HCT116 (cell line): Measurements from ENCODE around the gene PRR14. TPM values are rescaled to one million over a fixed set of nuclear protein-coding genes. Genes with fewer than 3 reads are reported as not detected.

Experiments
- ATAC-seq: fragments of 200-7000 bp; cut with Tn5 transposase; 2 replicates; pipeline ENCODE4 v1.9.1; 2020; ENCODE audit warnings: mild to moderate bottlenecking, moderate library complexity
- BruUV-seq: library from RNA; stranded (reverse); fragments of 400-500 nt; replicated peaks from 2 replicates; lab custom pipeline; 2021; lab: Mats Ljungman, UMichigan
- CTCF ChIA-PET: fragments of 300-600 bp; sonication (Branson Sonifier 250); formaldehyde crosslinking; loops from one replicate; lab custom pipeline; 2021; ENCODE audit warnings: antibody characterized with exemption; lab: Charles Lee
- POLR2A ChIA-PET: fragments of 300-600, 350-600 bp; sonication (Branson Sonifier 250); formaldehyde crosslinking; loops from one replicate; lab custom pipeline; 2021; ENCODE audit warnings: antibody characterized with exemption; lab: Charles Lee
- RAD21 ChIA-PET, 2 experiments: fragments of 300-600 bp; sonication (Branson Sonifier 250); formaldehyde crosslinking; loops; one replicate each; lab custom pipeline; 2023; ENCODE audit warnings: low total read pairs in 2 of 2; ENCODE audit not compliant: uncharacterized antibody in 2 of 2, unreplicated experiment in 2 of 2, low non-redundant PET in 1 of 2; lab: Charles Lee
- DNase-seq: peaks from one replicate; pipeline ENCODE4 v3.0.0-alpha.2; 2010; ENCODE audit warnings: low read depth, low spot score
- H2AFZ ChIP-seq: fragments of 200-600 bp; shearing (Covaris generic), sonication (generic); 2 replicates; pipeline ENCODE4 v1.6.1; 2017; ENCODE audit warnings: low read depth, mixed run types, mixed read lengths, antibody characterized with exemption, low read length; ENCODE audit not compliant: poor library complexity, severe bottlenecking
- H3K27ac ChIP-seq: 2 replicates; pipeline ENCODE4 v1.5.1; 2012; ENCODE audit warnings: low read depth, low read length
- H3K27me3 ChIP-seq: fragments of 200-600 bp; sonication (generic); 2 replicates; pipeline ENCODE4 v1.6.1; 2016; ENCODE audit warnings: mixed run types, low read length, mixed read lengths; ENCODE audit not compliant: insufficient read depth
- H3K36me3 ChIP-seq, 2 experiments: fragments of 200-500 bp in 1 of 2; fragments of 200-600 bp in 1 of 2; sonication (Bioruptor generic) in 1 of 2; sonication (generic) in 1 of 2; 2 replicates each; pipeline versions ENCODE4 v1.5.1 to v1.6.1; 2014 to 2016; ENCODE audit warnings: low read length in 2 of 2, inconsistent platforms in 1 of 2, mixed read lengths in 1 of 2, mixed run types in 1 of 2; ENCODE audit not compliant: insufficient read depth in 2 of 2, control insufficient read depth in 1 of 2
- H3K4me1 ChIP-seq, 2 experiments: fragments of 200-600 bp in 1 of 2; sonication (generic) in 1 of 2; 2 replicates each; pipeline versions ENCODE4 v1.5.1 to v1.6.1; 2012 to 2017; ENCODE audit warnings: low read length in 2 of 2, inconsistent platforms in 1 of 2, mild to moderate bottlenecking in 1 of 2, mixed read lengths in 1 of 2, mixed run types in 1 of 2, moderate library complexity in 1 of 2; ENCODE audit not compliant: insufficient read depth in 2 of 2, control insufficient read depth in 1 of 2
- H3K4me2 ChIP-seq: fragments of 200-600 bp; sonication (generic); 2 replicates; pipeline ENCODE4 v1.6.1; 2017; ENCODE audit warnings: mixed run types, low read length, mixed read lengths
- H3K4me3 ChIP-seq, 2 experiments: fragments of 200-600 bp in 1 of 2; sonication (generic) in 1 of 2; replicated peaks in 1 of 2; 2 replicates each; pipeline ENCODE4 v1.5.1; 2011 to 2016; ENCODE audit warnings: low read length in 2 of 2, control low read depth in 1 of 2, low read depth in 1 of 2, mild to moderate bottlenecking in 1 of 2, mixed read lengths in 1 of 2, mixed run types in 1 of 2
- H3K79me2 ChIP-seq: fragments of 200-600 bp; sonication (generic); 2 replicates; pipeline ENCODE4 v1.6.1; 2017; ENCODE audit warnings: mild to moderate bottlenecking, mixed run types, low read length, moderate library complexity, mixed read lengths; ENCODE audit not compliant: insufficient read depth
- H3K9ac ChIP-seq: fragments of 200-600 bp; sonication (generic); 2 replicates; pipeline ENCODE4 v1.6.1; 2016; ENCODE audit warnings: low read length, mixed read lengths
- H3K9me2 ChIP-seq: fragments of 200-600 bp; sonication (generic), shearing (Covaris generic); 2 replicates; pipeline ENCODE4 v1.6.1; 2017; ENCODE audit warnings: mixed run types, mild to moderate bottlenecking, moderate library complexity; ENCODE audit not compliant: insufficient read depth
- H3K9me3 ChIP-seq, 2 experiments: fragments of 200-500 bp in 1 of 2; fragments of 200-600 bp in 1 of 2; sonication (Bioruptor generic) in 1 of 2; sonication (generic) in 1 of 2; 2 replicates each; pipeline ENCODE4 v1.6.1; 2014 to 2017; ENCODE audit warnings: low read length in 2 of 2, mixed read lengths in 2 of 2, inconsistent platforms in 1 of 2, low read depth in 1 of 2, mild to moderate bottlenecking in 1 of 2, mixed run types in 1 of 2, moderate library complexity in 1 of 2; ENCODE audit not compliant: control insufficient read depth in 1 of 2, insufficient read depth in 1 of 2
- H4K20me1 ChIP-seq: fragments of 200-600 bp; sonication (generic), shearing (Covaris generic); 2 replicates; pipeline ENCODE4 v1.6.1; 2017; ENCODE audit warnings: mixed run types, mild to moderate bottlenecking, moderate library complexity; ENCODE audit not compliant: insufficient read depth
- CBX3 ChIP-seq: IDR thresholded peaks from 2 replicates; pipeline ENCODE4 v1.6.1; 2012; ENCODE audit warnings: low read depth
- CEBPB ChIP-seq: IDR thresholded peaks from 2 replicates; pipeline ENCODE4 v1.6.1; 2012; ENCODE audit warnings: low read depth
- EZH2 ChIP-seq: fragments of 200-600 bp; sonication (generic); IDR thresholded peaks from 2 replicates; pipeline ENCODE4 v1.6.1; 2017; ENCODE audit warnings: antibody characterized with exemption, mixed run types
- JUND ChIP-seq: IDR thresholded peaks from 2 replicates; pipeline ENCODE4 v1.6.1; 2012
- MAX ChIP-seq: IDR thresholded peaks from 2 replicates; pipeline ENCODE4 v1.6.1; 2012
- POLR2A ChIP-seq: IDR thresholded peaks from 2 replicates; pipeline ENCODE4 v1.7.0; 2011; ENCODE audit warnings: borderline replicate concordance; ENCODE audit not compliant: insufficient read depth, insufficient read length; ENCODE audit errors: extremely low read depth
- YY1 ChIP-seq: IDR thresholded peaks from 2 replicates; pipeline ENCODE4 v1.6.1; 2011; ENCODE audit warnings: low read length, low read depth, moderate library complexity, mild to moderate bottlenecking; ENCODE audit not compliant: insufficient replicate concordance; ENCODE audit errors: extremely low read depth
- ZNF274 ChIP-seq: fragments of 200-500 bp; sonication (Bioruptor generic); IDR thresholded peaks from 2 replicates; pipeline ENCODE4 v1.6.1; 2014; ENCODE audit warnings: mild to moderate bottlenecking, low read depth, low read length, inconsistent platforms
- intact Hi-C: fragments of 100-400 bp; cut with micrococcal nuclease; formaldehyde crosslinking; loops from 2 replicates; pipeline ENCODE4 v1.10.0; 2022
- total RNA-seq: library from RNA; stranded (reverse); gene quantifications from one replicate; pipeline ENCODE4 v1.2.1, GENCODE V29; 2021; ENCODE audit not compliant: unreplicated experiment
- TF ChIP-seq, protein P1 (sequence below): IDR thresholded peaks from 2 replicates; pipeline ENCODE4 v1.6.1; 2012; ENCODE audit warnings: low read depth
- TF ChIP-seq, protein P2 (sequence below), 3 experiments: fragments of 200-600 bp in 1 of 3; sonication (generic) in 1 of 3; IDR thresholded peaks in 2 of 3; conservative IDR thresholded peaks in 1 of 3; 2 replicates each; pipeline ENCODE4 v1.5.1; 2012 to 2017; ENCODE audit warnings: low read depth in 2 of 3, low read length in 2 of 3, antibody characterized with exemption in 1 of 3, borderline replicate concordance in 1 of 3, control low read depth in 1 of 3, mild to moderate bottlenecking in 1 of 3, mixed read lengths in 1 of 3, mixed run types in 1 of 3, moderate library complexity in 1 of 3; ENCODE audit not compliant: insufficient read depth in 1 of 3

Gene PRR14
- total RNA-seq, 1 experiment from 2014 or later = 56.2 TPM

GRCh38 chr16:30698139-30698815, 47.5 kb downstream of the PRR14 start (continued):
- TF ChIP-seq, protein P1, sequence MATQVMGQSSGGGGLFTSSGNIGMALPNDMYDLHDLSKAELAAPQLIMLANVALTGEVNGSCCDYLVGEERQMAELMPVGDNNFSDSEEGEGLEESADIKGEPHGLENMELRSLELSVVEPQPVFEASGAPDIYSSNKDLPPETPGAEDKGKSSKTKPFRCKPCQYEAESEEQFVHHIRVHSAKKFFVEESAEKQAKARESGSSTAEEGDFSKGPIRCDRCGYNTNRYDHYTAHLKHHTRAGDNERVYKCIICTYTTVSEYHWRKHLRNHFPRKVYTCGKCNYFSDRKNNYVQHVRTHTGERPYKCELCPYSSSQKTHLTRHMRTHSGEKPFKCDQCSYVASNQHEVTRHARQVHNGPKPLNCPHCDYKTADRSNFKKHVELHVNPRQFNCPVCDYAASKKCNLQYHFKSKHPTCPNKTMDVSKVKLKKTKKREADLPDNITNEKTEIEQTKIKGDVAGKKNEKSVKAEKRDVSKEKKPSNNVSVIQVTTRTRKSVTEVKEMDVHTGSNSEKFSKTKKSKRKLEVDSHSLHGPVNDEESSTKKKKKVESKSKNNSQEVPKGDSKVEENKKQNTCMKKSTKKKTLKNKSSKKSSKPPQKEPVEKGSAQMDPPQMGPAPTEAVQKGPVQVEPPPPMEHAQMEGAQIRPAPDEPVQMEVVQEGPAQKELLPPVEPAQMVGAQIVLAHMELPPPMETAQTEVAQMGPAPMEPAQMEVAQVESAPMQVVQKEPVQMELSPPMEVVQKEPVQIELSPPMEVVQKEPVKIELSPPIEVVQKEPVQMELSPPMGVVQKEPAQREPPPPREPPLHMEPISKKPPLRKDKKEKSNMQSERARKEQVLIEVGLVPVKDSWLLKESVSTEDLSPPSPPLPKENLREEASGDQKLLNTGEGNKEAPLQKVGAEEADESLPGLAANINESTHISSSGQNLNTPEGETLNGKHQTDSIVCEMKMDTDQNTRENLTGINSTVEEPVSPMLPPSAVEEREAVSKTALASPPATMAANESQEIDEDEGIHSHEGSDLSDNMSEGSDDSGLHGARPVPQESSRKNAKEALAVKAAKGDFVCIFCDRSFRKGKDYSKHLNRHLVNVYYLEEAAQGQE = no peak
- no peak for TF ChIP-seq POLR2A
- TF ChIP-seq, all 23 proteins: peak for 7

DNA sequence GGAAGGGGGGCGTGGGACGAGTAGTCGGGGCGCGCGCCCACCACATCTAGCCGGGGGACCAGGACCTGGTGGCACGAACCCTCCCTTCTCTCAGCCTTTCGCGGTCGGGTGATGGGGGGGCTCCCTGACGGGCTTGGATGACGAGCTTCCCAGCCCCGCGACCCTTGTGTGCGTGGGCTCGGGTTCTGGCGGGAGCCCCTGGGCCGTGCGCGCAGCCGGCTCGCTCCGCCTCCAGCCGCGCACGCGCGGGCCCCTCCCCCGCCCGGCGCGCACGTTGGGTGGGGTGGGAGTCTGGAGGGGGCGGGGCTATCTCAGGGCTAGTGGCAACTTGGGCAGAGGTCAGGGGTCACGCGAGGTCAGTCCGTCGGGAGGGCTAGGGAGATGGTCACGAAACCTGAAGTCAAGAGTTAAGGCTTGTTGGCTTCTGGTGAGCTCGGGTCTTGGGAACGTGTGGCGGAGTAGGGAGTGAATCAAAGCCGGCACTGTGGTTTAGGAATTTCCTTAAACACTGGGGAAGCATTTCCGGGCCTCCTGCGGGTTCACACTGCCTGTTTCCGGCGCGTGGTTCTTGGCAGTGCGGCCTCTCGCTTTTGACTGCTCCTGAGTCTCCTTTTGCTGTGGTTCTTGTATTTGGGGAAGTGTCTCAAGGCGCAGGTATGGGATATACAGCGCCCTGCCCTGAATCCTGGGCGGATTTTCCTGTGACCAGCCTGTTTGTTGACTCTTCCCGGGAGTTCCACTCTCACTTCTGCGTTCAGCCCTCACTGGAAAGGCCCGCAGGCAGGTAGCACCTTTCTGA, 48.3 kb downstream of the PRR14 start, which contains the start of gene SRCAP:
Gene SRCAP (plus strand): TSS at position 356 of the 799 bp plus-strand sequence. CDS start 1,654 bp downstream, outside the sequence.
- H4K20me1 ChIP-seq = no peaks in the 10 kb centered on the region
- H3K4me2 ChIP-seq = peak within 1 kb of the TSS; percentile 94
- ChIA-PET CTCF (no interaction called here), RAD21 (no interaction called here), POLR2A (no interaction called here)
- H3K36me3 ChIP-seq = peaks cover 14 to 31% of the 10 kb centered on the region in 2 experiments
- intact Hi-C loops = loop anchor here (1.0 to 2.0 kb wide), 3 partner anchors 40 to 223 kb away; partner anchors contain the start of gene FBRS
- H3K4me3 ChIP-seq = peak within 1 kb of the TSS; percentile 94 to 95
- H3K9me2 ChIP-seq = no peaks in the 10 kb centered on the region
- H3K9ac ChIP-seq = peak within 1 kb of the TSS; percentile 100
- peak; percentile 58 for ATAC-seq
- H3K79me2 ChIP-seq = peaks cover 45% of the 10 kb centered on the region
- DNase-seq = peak; percentile 64
- H3K27ac ChIP-seq = peak within 1 kb of the TSS; percentile 100
- no peak within 1 kb of the TSS for H2AFZ ChIP-seq
- H3K27me3 ChIP-seq = no peaks in the 10 kb centered on the region
- H3K9me3 ChIP-seq = no peaks in the 10 kb centered on the region
- TSS peak; percentile 64 for BruUV-seq
- peaks cover 11 to 22% of the 10 kb centered on the region in 2 experiments for H3K4me1 ChIP-seq
- TF ChIP-seq EZH2 = no peak
- TF ChIP-seq, protein P1 = no peak
- no peak for TF ChIP-seq ZNF274
- TF ChIP-seq MAX = peak; percentile 46; the same call in 1 of the 2 replicates
- TF ChIP-seq CEBPB = no peak
- no peak for TF ChIP-seq JUND
- TF ChIP-seq, protein P2, sequence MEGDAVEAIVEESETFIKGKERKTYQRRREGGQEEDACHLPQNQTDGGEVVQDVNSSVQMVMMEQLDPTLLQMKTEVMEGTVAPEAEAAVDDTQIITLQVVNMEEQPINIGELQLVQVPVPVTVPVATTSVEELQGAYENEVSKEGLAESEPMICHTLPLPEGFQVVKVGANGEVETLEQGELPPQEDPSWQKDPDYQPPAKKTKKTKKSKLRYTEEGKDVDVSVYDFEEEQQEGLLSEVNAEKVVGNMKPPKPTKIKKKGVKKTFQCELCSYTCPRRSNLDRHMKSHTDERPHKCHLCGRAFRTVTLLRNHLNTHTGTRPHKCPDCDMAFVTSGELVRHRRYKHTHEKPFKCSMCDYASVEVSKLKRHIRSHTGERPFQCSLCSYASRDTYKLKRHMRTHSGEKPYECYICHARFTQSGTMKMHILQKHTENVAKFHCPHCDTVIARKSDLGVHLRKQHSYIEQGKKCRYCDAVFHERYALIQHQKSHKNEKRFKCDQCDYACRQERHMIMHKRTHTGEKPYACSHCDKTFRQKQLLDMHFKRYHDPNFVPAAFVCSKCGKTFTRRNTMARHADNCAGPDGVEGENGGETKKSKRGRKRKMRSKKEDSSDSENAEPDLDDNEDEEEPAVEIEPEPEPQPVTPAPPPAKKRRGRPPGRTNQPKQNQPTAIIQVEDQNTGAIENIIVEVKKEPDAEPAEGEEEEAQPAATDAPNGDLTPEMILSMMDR (IDR thresholded peaks at IDR 0.05 in 2 of 3, conservative IDR thresholded peaks at IDR 0.05 in 1 of 3; ENCODE audit: borderline replicate concordance in 1 of 3, insufficient read depth in 1 of 3, low read depth in 2 of 3, low read length in 2 of 3) = no peak
- TF ChIP-seq YY1 = no peak
- no peak for TF ChIP-seq CBX3
